OCI-LY7 (cell line): ENCODE results near the gene ZNF488. TPM values are rescaled to one million over a fixed set of nuclear protein-coding genes. Genes with fewer than 3 reads are reported as not detected.
A peak's percentile ranks its signal among the peaks of the same experiment; 100 is the strongest.

Source experiments
- BruUV-seq: library from RNA; stranded (reverse); fragments of 400-500 nt; replicated peaks from 2 replicates; lab custom pipeline; 2021; lab: Mats Ljungman, UMichigan
- CTCF ChIA-PET: fragments of 300-600 bp; sonication (Branson Sonifier 250); formaldehyde crosslinking; loops from one replicate; lab custom pipeline; 2022; ENCODE audit warnings: antibody characterized with exemption; ENCODE audit not compliant: unreplicated experiment; lab: Charles Lee
- POLR2A ChIA-PET: fragments of 300-600 bp; sonication (Branson Sonifier 250); formaldehyde crosslinking; loops from one replicate; lab custom pipeline; 2022; ENCODE audit warnings: antibody characterized with exemption; lab: Charles Lee
- DNase-seq: peaks from one replicate; pipeline ENCODE4 v3.0.0-alpha.2; 2015; ENCODE audit warnings: low spot score
- H2AFZ ChIP-seq: fragments of 200-600 bp; sonication (generic), shearing (Covaris generic); 2 replicates; pipeline ENCODE4 v1.6.1; 2014; ENCODE audit warnings: mild to moderate bottlenecking, antibody characterized with exemption, low read length, moderate library complexity
- H3K27ac ChIP-seq: fragments of 200-600 bp; sonication (generic); 2 replicates; pipeline ENCODE4 v1.5.1; 2014; ENCODE audit warnings: mixed run types, low read depth, mild to moderate bottlenecking, moderate library complexity, low read length, inconsistent platforms; ENCODE audit not compliant: poor library complexity, severe bottlenecking
- H3K36me3 ChIP-seq: fragments of 200-600 bp; sonication (generic); 2 replicates; pipeline ENCODE4 v1.6.1; 2014; ENCODE audit warnings: mild to moderate bottlenecking, antibody characterized with exemption, low read length, moderate library complexity, mixed read lengths; ENCODE audit not compliant: insufficient read depth
- H3K4me1 ChIP-seq: fragments of 200-600 bp; sonication (generic); 2 replicates; pipeline ENCODE4 v1.5.1; 2014; ENCODE audit warnings: mild to moderate bottlenecking, low read length; ENCODE audit not compliant: insufficient read depth, poor library complexity, severe bottlenecking
- H3K4me2 ChIP-seq: fragments of 200-600 bp; sonication (generic); 2 replicates; pipeline ENCODE4 v1.6.1; 2014; ENCODE audit warnings: mild to moderate bottlenecking, low read length
- H3K4me3 ChIP-seq: fragments of 200-600 bp; sonication (generic); 2 replicates; pipeline ENCODE4 v1.5.1; 2014; ENCODE audit warnings: mild to moderate bottlenecking, low read depth, low read length; ENCODE audit not compliant: poor library complexity, severe bottlenecking
- H3K79me2 ChIP-seq: fragments of 200-600 bp; sonication (generic); 2 replicates; pipeline ENCODE4 v1.6.1; 2016; ENCODE audit warnings: low read depth, mild to moderate bottlenecking, low read length, moderate library complexity, mixed read lengths; ENCODE audit not compliant: insufficient read depth
- H3K9me2 ChIP-seq: fragments of 200-600 bp; sonication (generic); 2 replicates; pipeline ENCODE4 v1.6.1; 2016; ENCODE audit warnings: mild to moderate bottlenecking, low read length, mixed read lengths; ENCODE audit not compliant: insufficient read depth
- H3K9me3 ChIP-seq: fragments of 200-600 bp; sonication (generic); 2 replicates; pipeline ENCODE4 v1.6.1; 2014; ENCODE audit warnings: mild to moderate bottlenecking, mixed run types, low read length, mixed read lengths
- H4K20me1 ChIP-seq: fragments of 200-600 bp; sonication (generic); 2 replicates; pipeline ENCODE4 v1.6.1; 2014; ENCODE audit warnings: mild to moderate bottlenecking, antibody characterized with exemption, low read length, moderate library complexity, mixed read lengths; ENCODE audit not compliant: insufficient read depth
- CTCF ChIP-seq: fragments of 200-600 bp; sonication (generic); conservative IDR thresholded peaks from 2 replicates; pipeline ENCODE4 v1.5.1; 2014; ENCODE audit warnings: mild to moderate bottlenecking, antibody characterized with exemption, low read length, moderate library complexity, mixed read lengths
- EZH2phosphoT487 ChIP-seq: fragments of 200-600 bp; sonication (generic); IDR thresholded peaks from 2 replicates; pipeline ENCODE4 v1.6.1; 2018; ENCODE audit warnings: low read depth, borderline replicate concordance, mild to moderate bottlenecking, mixed run types, antibody characterized with exemption, low read length, moderate library complexity, mixed read lengths
- intact Hi-C: fragments of 100-400 bp; cut with micrococcal nuclease; formaldehyde crosslinking; loops from one replicate; pipeline ENCODE4 v1.10.0; 2022; ENCODE audit not compliant: unreplicated experiment
- total RNA-seq, 2 experiments: library from RNA; depleted of rRNA in 1 of 2; stranded (reverse); fragments of >200 nt in 1 of 2; shearing (Covaris generic) in 1 of 2; gene quantifications; 2 replicates each; pipeline ENCODE4 v1.2.3, GENCODE V29; 2014 to 2022

Gene ZNF488
- total RNA-seq, 2 experiments from 2014 or later, result 0.06 to 0.34 TPM

DNA sequence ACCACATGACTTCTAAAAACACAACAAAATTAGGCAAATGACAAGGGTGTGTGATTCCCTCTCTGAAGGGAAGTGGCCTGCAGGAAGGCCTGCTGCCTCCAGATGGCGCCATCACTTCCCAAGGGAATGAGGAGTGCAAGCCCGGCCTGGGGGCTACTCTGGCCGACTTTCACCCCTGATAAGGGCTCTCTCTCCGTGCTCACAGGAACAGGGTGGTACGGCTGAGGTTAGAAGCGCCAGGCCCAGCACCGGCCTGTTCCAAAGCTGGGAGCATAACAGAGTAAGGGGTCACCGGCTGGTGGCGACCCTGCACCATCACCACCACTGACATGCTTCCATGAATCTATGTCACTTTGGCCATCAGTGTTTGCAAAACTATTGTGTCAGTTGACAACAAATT lies 22.8 kb downstream of the ZNF488 start:
- Histone ChIP-seq H3K4me1 (no peaks in the 10 kb centered on the region), H2AFZ (no peak overlapping the region), H3K27ac (no peak overlapping the region), H3K4me3 (no peak overlapping the region), H3K4me2 (no peak overlapping the region), H3K9me3 (no peaks in the 10 kb centered on the region), H3K36me3 (no peaks in the 10 kb centered on the region), H4K20me1 (no peaks in the 10 kb centered on the region), H3K79me2 (no peaks in the 10 kb centered on the region), H3K9me2 (no peaks in the 10 kb centered on the region)
- peak; percentile 44 for DNase-seq
- CTCF ChIA-PET, result interaction anchor here (1.2 kb wide), 1 partner anchor 13 kb away, joined by 3 read pairs; no protein-coding TSS in a partner anchor
- TF ChIP-seq CTCF (peak; percentile 84), EZH2phosphoT487 (no peak)
- POLR2A ChIA-PET, result interaction anchor here (0.6 kb wide), 1 partner anchor 32 kb away, joined by 4 read pairs; no protein-coding TSS in a partner anchor
- BruUV-seq, result no TSS peak
- intact Hi-C loops, result no loop called here

GRCh38 chr10:47360419-47361040 lies 23.6 kb downstream of the ZNF488 start:
- no peaks in the 10 kb centered on the region for H4K20me1 ChIP-seq
- H3K4me1 ChIP-seq, result no peaks in the 10 kb centered on the region
- ChIA-PET CTCF (no interaction called here), POLR2A (interaction anchor here (0.6 kb wide), 1 partner anchor 37 kb away, joined by 3 read pairs; no protein-coding TSS in a partner anchor)
- no peak overlapping the region for H3K4me2 ChIP-seq
- H3K27ac ChIP-seq, result no peak overlapping the region
- DNase-seq, result no peak
- no peaks in the 10 kb centered on the region for H3K79me2 ChIP-seq
- no peaks in the 10 kb centered on the region for H3K9me3 ChIP-seq
- no peaks in the 10 kb centered on the region for H3K9me2 ChIP-seq
- no peaks in the 10 kb centered on the region for H3K36me3 ChIP-seq
- H2AFZ ChIP-seq, result no peak overlapping the region
- BruUV-seq, result no TSS peak
- TF ChIP-seq EZH2phosphoT487 (no peak), CTCF (no peak)
- intact Hi-C loops, result no loop called here
- H3K4me3 ChIP-seq, result no peak overlapping the region

DNA sequence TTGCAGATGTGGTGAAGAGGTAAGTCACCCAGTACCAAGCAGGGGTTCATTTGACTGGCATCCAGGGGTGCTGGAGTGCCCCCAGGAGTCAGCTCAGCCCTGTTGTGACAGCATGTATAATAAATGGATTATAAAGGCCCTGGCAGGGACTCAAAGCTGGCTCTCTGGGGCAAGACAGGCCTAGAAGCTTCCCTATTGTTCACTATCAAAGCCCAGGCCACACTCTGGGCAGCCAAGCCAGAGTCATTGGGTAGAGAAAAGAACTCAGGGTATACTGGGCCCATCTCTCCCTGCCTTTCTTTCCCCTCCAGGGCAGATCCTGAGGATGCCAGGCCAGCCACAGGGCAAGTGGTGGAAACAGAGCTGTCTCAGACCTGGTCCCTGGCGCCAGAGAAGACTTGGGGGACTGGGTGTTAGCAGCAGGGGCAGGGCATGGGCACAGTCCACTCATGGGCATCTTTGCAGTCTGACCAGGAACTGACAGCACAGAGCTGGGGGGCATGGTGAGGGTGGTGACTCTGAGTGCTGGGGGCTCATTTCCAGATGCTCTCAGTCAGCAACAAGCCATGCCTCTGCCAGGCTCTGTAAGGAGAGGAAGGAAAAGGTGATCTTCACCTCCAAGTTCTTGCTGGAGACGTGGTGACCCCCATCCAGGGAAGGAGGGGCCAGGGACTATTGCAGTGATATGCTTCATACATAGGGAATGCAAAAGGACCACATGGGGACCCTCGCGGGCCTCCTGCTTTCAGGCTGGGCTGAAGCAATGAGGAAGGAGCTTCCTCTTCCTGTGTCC lies 24.3 kb downstream of the ZNF488 start:
- Histone ChIP-seq H3K79me2 (no peaks in the 10 kb centered on the region), H3K4me1 (no peaks in the 10 kb centered on the region), H3K9me3 (no peaks in the 10 kb centered on the region), H3K27ac (no peak overlapping the region), H2AFZ (no peak overlapping the region), H3K9me2 (no peaks in the 10 kb centered on the region), H3K36me3 (no peaks in the 10 kb centered on the region), H4K20me1 (no peaks in the 10 kb centered on the region), H3K4me3 (no peak overlapping the region), H3K4me2 (no peak overlapping the region)
- intact Hi-C loops, result no loop called here
- no peak for DNase-seq
- ChIA-PET CTCF (no interaction called here), POLR2A (interaction anchor here (0.6 kb wide), 1 partner anchor 38 kb away, joined by 3 read pairs; no protein-coding TSS in a partner anchor)
- no TSS peak for BruUV-seq
- TF ChIP-seq CTCF (no peak), EZH2phosphoT487 (no peak)
